SU-DHL-6 (cell line): Measurements from ENCODE around the gene GTF2H3.

Experiments
- H2AFZ ChIP-seq: fragments of 200-600 bp; sonication (generic); 2 replicates; pipeline ENCODE4 v1.6.1; 2014; ENCODE audit warnings: low read depth, mild to moderate bottlenecking, moderate library complexity, mixed read lengths, antibody characterized with exemption, low read length; ENCODE audit not compliant: severe bottlenecking
- H3F3A ChIP-seq: fragments of 200-600 bp; shearing (Covaris generic); 2 replicates; pipeline ENCODE4 v1.6.0; 2016; ENCODE audit warnings: antibody characterized with exemption, mild to moderate bottlenecking; ENCODE audit not compliant: insufficient read depth
- H3K27ac ChIP-seq: fragments of 200-600 bp; sonication (generic); 2 replicates; pipeline ENCODE4 v1.5.1; 2016; ENCODE audit warnings: low read depth, mild to moderate bottlenecking, low read length, moderate library complexity, mixed read lengths
- H3K27me3 ChIP-seq: fragments of 200-600 bp; sonication (generic), shearing (Covaris generic); 2 replicates; pipeline ENCODE4 v1.6.0; 2014; ENCODE audit warnings: mild to moderate bottlenecking, low read length
- H3K36me3 ChIP-seq: fragments of 200-600 bp; sonication (generic); 2 replicates; pipeline ENCODE4 v1.6.1; 2014; ENCODE audit warnings: mild to moderate bottlenecking, low read length, mixed read lengths
- H3K4me2 ChIP-seq: fragments of 300-600, 200-600 bp; shearing (Covaris generic), sonication (generic); 2 replicates; pipeline ENCODE4 v1.6.0; 2014; ENCODE audit warnings: low read length, low read depth, mild to moderate bottlenecking; ENCODE audit not compliant: poor library complexity, severe bottlenecking
- H3K4me3 ChIP-seq: fragments of 200-600 bp; sonication (generic); 2 replicates; pipeline ENCODE4 v1.5.1; 2014; ENCODE audit warnings: antibody characterized with exemption, low read length, mild to moderate bottlenecking, mixed read lengths; ENCODE audit not compliant: insufficient read depth, poor library complexity, severe bottlenecking
- H3K79me2 ChIP-seq: fragments of 200-600 bp; sonication (generic); 2 replicates; pipeline ENCODE4 v1.6.1; 2014; ENCODE audit warnings: mild to moderate bottlenecking, low read length, moderate library complexity; ENCODE audit not compliant: insufficient read depth
- H3K9ac ChIP-seq: fragments of 200-600 bp; sonication (generic); 2 replicates; pipeline ENCODE4 v1.7.0; 2014; ENCODE audit warnings: mild to moderate bottlenecking, low read length
- H3K9me2 ChIP-seq: fragments of 200-600 bp; sonication (generic); replicated peaks from 2 replicates; pipeline ENCODE4 v1.6.1; 2014; ENCODE audit warnings: low read length; ENCODE audit not compliant: insufficient read depth
- H3K9me3 ChIP-seq: fragments of 200-600 bp; sonication (generic); 2 replicates; pipeline ENCODE4 v1.6.1; 2014; ENCODE audit warnings: low read length, mixed read lengths; ENCODE audit not compliant: insufficient read depth
- H4K20me1 ChIP-seq: fragments of 200-600 bp; sonication (generic); 2 replicates; pipeline ENCODE4 v1.6.1; 2014; ENCODE audit warnings: low read depth, mild to moderate bottlenecking, antibody characterized with exemption, low read length, moderate library complexity, mixed read lengths
- EZH2phosphoT487 ChIP-seq: fragments of 200-600 bp; sonication (generic), shearing (Covaris generic); conservative IDR thresholded peaks from 2 replicates; pipeline ENCODE4 v1.6.1; 2018; ENCODE audit warnings: mild to moderate bottlenecking, antibody characterized with exemption, low read length, moderate library complexity, mixed read lengths
- TF ChIP-seq, protein P1 (sequence below): fragments of 200-600 bp; sonication (generic); IDR thresholded peaks from one replicate; pipeline ENCODE4 v1.5.1; 2017; ENCODE audit warnings: antibody characterized with exemption, mild to moderate bottlenecking, low read length, moderate library complexity; ENCODE audit not compliant: insufficient read depth, poor library complexity, severe bottlenecking

GTF2H3 gene

DNA sequence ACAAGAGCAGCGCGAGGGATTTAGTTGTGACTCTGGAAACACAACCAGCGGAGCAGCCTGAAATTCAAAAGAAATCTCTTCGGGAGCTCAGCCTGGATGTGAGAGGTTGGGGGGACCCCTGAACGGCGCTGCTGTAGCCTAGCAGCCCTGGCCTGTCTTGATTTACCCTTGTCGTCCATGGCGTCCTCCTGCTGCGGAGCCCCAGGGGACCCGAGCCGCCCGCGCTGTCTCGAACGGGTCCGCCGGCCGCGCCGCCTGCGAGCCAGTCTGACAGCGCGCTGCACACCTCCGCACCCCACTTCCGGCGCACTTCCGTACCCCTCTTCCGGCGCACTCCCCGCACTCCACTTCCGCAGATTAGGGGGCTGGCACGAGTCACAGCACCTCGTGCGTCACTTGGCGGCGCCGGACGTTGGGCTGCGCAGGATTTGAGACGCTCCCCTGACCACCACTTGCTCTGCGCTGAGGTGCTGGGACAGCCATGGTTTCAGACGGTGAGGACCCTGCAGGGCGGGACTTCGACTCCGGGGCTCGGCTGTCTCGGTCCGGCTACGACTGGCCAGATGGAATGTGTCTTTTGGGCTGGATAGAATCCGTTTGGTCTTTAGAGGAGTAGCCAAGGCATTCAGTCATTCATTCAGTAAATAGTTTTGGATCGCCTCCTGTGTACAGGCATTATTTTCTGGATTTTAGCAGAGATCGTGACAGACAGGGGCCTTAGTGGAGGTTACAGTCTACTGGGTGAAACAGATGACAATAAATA is at the start of gene GTF2H3, which contains the start of gene EIF2B1:
Gene GTF2H3, plus strand, starts transcription at position 451 of the 763 bp plus-strand sequence. Its CDS starts 31 bp downstream, at position 482.
Gene EIF2B1, minus strand, starts transcription at position 308 of the 763 bp plus-strand sequence. Its CDS starts 129 bp downstream, at position 179.
- peak within 1 kb of the TSS; percentile 96 for H3K4me2 ChIP-seq
- no peak for TF ChIP-seq EZH2phosphoT487
- TF ChIP-seq, protein P1, sequence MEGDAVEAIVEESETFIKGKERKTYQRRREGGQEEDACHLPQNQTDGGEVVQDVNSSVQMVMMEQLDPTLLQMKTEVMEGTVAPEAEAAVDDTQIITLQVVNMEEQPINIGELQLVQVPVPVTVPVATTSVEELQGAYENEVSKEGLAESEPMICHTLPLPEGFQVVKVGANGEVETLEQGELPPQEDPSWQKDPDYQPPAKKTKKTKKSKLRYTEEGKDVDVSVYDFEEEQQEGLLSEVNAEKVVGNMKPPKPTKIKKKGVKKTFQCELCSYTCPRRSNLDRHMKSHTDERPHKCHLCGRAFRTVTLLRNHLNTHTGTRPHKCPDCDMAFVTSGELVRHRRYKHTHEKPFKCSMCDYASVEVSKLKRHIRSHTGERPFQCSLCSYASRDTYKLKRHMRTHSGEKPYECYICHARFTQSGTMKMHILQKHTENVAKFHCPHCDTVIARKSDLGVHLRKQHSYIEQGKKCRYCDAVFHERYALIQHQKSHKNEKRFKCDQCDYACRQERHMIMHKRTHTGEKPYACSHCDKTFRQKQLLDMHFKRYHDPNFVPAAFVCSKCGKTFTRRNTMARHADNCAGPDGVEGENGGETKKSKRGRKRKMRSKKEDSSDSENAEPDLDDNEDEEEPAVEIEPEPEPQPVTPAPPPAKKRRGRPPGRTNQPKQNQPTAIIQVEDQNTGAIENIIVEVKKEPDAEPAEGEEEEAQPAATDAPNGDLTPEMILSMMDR, result no peak
- H3K27ac ChIP-seq, result peak within 1 kb of the TSS; percentile 45
- H3K79me2 ChIP-seq, result peaks cover 35% of the 10 kb centered on the region
- H3K27me3 ChIP-seq, result no peaks in the 10 kb centered on the region
- H3F3A ChIP-seq, result no peaks in the 10 kb centered on the region
- peaks cover 13% of the 10 kb centered on the region for H3K36me3 ChIP-seq
- peak within 1 kb of the TSS; percentile 94 for H3K9ac ChIP-seq
- H2AFZ ChIP-seq, result peak within 1 kb of the TSS; percentile 52
- no peaks in the 10 kb centered on the region for H3K9me2 ChIP-seq
- H4K20me1 ChIP-seq, result no peaks in the 10 kb centered on the region
- H3K9me3 ChIP-seq, result no peaks in the 10 kb centered on the region
- peak within 1 kb of the TSS; percentile 97 for H3K4me3 ChIP-seq

DNA sequence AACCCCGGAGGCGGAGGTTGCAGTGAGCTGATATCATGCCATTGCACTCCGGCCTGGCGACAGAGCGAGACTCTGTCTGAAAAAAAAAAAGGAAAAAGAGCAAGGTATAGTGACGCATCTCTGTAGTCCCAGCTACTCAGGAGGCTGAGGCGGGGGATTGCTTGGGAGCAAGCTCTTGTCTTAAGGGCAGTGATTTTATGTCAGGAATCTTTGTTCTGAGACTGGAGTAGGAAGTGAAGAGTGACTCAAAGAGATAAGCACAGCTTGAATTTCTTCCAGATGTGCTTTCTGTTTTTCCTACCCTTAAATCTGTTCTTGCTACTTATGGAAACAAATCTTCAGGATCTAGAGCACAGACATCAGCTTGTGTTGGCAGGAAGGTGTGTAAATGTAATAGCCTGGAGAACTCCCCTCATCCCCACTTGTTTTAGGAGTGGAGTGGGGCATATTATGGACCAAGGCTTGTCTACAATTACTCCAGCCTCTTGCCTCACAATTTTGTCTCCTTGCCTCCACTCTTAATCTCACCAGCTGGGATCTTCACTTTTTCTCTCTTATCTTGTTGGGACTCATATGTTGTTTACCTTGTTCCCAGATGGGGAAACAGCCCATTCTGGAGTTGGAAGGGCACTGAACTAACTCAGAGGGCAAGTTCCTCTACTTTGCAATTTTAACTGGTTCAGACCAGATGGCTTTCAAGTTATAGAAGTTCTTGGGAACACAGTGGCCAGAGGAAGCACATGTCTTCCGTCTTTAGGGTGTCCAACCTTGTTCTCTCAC is 41.7 kb upstream of the GTF2H3 start:
- peaks cover 62% of the 10 kb centered on the region for H3K79me2 ChIP-seq
- H3F3A ChIP-seq, result peaks cover 11% of the 10 kb centered on the region; the same call in 1 of the 2 replicates
- no peaks in the 10 kb centered on the region for H3K9me2 ChIP-seq
- H3K9me3 ChIP-seq, result no peaks in the 10 kb centered on the region
- H3K27me3 ChIP-seq, result no peaks in the 10 kb centered on the region
- H3K27ac ChIP-seq, result no peak overlapping the region
- H4K20me1 ChIP-seq, result no peaks in the 10 kb centered on the region; the same call in 1 of the 2 replicates
- no peak overlapping the region for H2AFZ ChIP-seq
- TF ChIP-seq, protein P1, result no peak
- TF ChIP-seq EZH2phosphoT487, result no peak
- H3K4me3 ChIP-seq, result no peak overlapping the region
- H3K9ac ChIP-seq, result no peak overlapping the region
- no peak overlapping the region for H3K4me2 ChIP-seq
- peaks cover 30% of the 10 kb centered on the region for H3K36me3 ChIP-seq

DNA sequence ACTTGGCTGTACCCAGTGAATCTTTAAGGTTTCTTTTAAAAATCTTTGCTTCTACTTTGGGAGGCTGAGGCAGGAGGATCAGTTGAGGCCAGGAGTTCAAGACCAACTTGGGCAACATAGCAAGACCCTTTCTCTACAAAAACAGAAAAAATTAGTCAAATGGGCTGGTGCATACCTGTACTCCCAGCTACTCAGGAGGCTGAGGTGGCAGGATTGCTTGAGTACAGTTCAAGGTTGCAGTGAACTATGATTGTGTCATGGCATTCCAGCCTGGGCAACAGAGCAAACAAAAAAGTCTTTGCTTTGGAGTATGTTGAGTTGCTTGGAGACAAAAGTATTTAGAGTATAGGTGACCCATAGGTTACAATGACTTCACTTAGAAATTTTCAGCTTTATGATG is 37.9 kb upstream of the GTF2H3 start:
- H3K9me3 ChIP-seq, result no peaks in the 10 kb centered on the region
- peaks cover 20% of the 10 kb centered on the region; the same call in 1 of the 2 replicates for H3K36me3 ChIP-seq
- H4K20me1 ChIP-seq, result no peaks in the 10 kb centered on the region; the same call in 1 of the 2 replicates
- peaks cover 30% of the 10 kb centered on the region for H3K79me2 ChIP-seq
- H3F3A ChIP-seq, result peaks cover 38% of the 10 kb centered on the region
- H3K27me3 ChIP-seq, result no peaks in the 10 kb centered on the region
- no peak overlapping the region for H2AFZ ChIP-seq
- no peak for TF ChIP-seq EZH2phosphoT487
- TF ChIP-seq, protein P1, result no peak
- no peak overlapping the region for H3K4me3 ChIP-seq
- no peak overlapping the region for H3K4me2 ChIP-seq
- no peak overlapping the region for H3K27ac ChIP-seq
- no peak overlapping the region for H3K9ac ChIP-seq
- H3K9me2 ChIP-seq, result no peaks in the 10 kb centered on the region
